Skeletal muscle satellite cell (primary cell): ENCODE results near the gene GDI2.

ENCODE experiments used
- H3K27me3 ChIP-seq: 2 replicates; pipeline ENCODE4 v1.7.0; 2013; ENCODE audit warnings: low read length; ENCODE audit not compliant: control insufficient read depth, insufficient read depth
- H3K36me3 ChIP-seq: 2 replicates; pipeline ENCODE4 v1.7.0; 2013; ENCODE audit warnings: mild to moderate bottlenecking, control low read depth, low read length; ENCODE audit not compliant: insufficient read depth
- H3K4me1 ChIP-seq: 2 replicates; pipeline ENCODE4 v1.7.0; 2013; ENCODE audit warnings: low read length; ENCODE audit not compliant: control insufficient read depth, insufficient read depth
- H3K4me2 ChIP-seq: 2 replicates; pipeline ENCODE4 v1.7.0; 2013; ENCODE audit warnings: mild to moderate bottlenecking, low read length
- H3K4me3 ChIP-seq: 2 replicates; pipeline ENCODE4 v1.7.0; 2013; ENCODE audit warnings: low read length
- H3K9ac ChIP-seq: 2 replicates; pipeline ENCODE4 v1.7.0; 2013; ENCODE audit warnings: mild to moderate bottlenecking, low read depth, low read length, moderate library complexity
- H3K9me3 ChIP-seq: replicated peaks from 2 replicates; pipeline ENCODE4 v1.7.0; 2013; ENCODE audit warnings: mild to moderate bottlenecking, control low read depth, low read length

GDI2 gene

GRCh38 chr10:5736591-5736990, 76.6 kb downstream of the GDI2 start:
- Histone ChIP-seq H3K9me3 (no peaks in the 10 kb centered on the region), H3K9ac (no peak overlapping the region), H3K4me2 (no peak overlapping the region), H3K27me3 (no peaks in the 10 kb centered on the region), H3K36me3 (peaks cover 33% of the 10 kb centered on the region), H3K4me1 (no peaks in the 10 kb centered on the region), H3K4me3 (no peak overlapping the region)

GRCh38 chr10:5735119-5735518, 78.1 kb downstream of the GDI2 start:
- Histone ChIP-seq H3K4me1 (no peaks in the 10 kb centered on the region), H3K9ac (no peak overlapping the region), H3K4me3 (no peak overlapping the region), H3K36me3 (peaks cover 33% of the 10 kb centered on the region), H3K4me2 (no peak overlapping the region), H3K9me3 (no peaks in the 10 kb centered on the region), H3K27me3 (no peaks in the 10 kb centered on the region)

- Histone ChIP-seq H3K4me3 (no peak overlapping the region), H3K27me3 (no peaks in the 10 kb centered on the region), H3K9ac (no peak overlapping the region), H3K4me2 (no peak overlapping the region), H3K9me3 (no peaks in the 10 kb centered on the region), H3K36me3 (peaks cover 28% of the 10 kb centered on the region), H3K4me1 (no peaks in the 10 kb centered on the region)
Measured at GRCh38 chr10:5732141-5732540, 81.1 kb downstream of the GDI2 start.

- no peaks in the 10 kb centered on the region for H3K4me1 ChIP-seq
- H3K36me3 ChIP-seq, result peaks cover 33% of the 10 kb centered on the region
- H3K9me3 ChIP-seq, result no peaks in the 10 kb centered on the region
Measured at GRCh38 chr10:5731559-5731958, 81.7 kb downstream of the GDI2 start.

GRCh38 chr10:5730766-5731165, 82.5 kb downstream of the GDI2 start:
- no peak overlapping the region for H3K4me2 ChIP-seq
- H3K4me3 ChIP-seq, result no peak overlapping the region
- H3K36me3 ChIP-seq, result peaks cover 31% of the 10 kb centered on the region
- no peak overlapping the region for H3K9ac ChIP-seq
- no peaks in the 10 kb centered on the region for H3K4me1 ChIP-seq
- H3K9me3 ChIP-seq, result no peaks in the 10 kb centered on the region
- no peaks in the 10 kb centered on the region for H3K27me3 ChIP-seq

More at GRCh38 chr10:5731559-5731958, 81.7 kb downstream of the GDI2 start:
- H3K27me3 ChIP-seq, result no peaks in the 10 kb centered on the region
- H3K4me2 ChIP-seq, result no peak overlapping the region
- H3K9ac ChIP-seq, result no peak overlapping the region
- H3K4me3 ChIP-seq, result no peak overlapping the region

- Histone ChIP-seq H3K9ac (no peak overlapping the region), H3K36me3 (peaks cover 21% of the 10 kb centered on the region), H3K9me3 (no peaks in the 10 kb centered on the region), H3K27me3 (no peaks in the 10 kb centered on the region), H3K4me1 (no peaks in the 10 kb centered on the region), H3K4me2 (no peak overlapping the region), H3K4me3 (no peak overlapping the region)
Measured at GRCh38 chr10:5723692-5724091, 89.5 kb downstream of the GDI2 start.

GRCh38 chr10:5720182-5720581, 93.1 kb downstream of the GDI2 start:
- H3K4me3 ChIP-seq, result no peak overlapping the region
- H3K4me1 ChIP-seq, result no peaks in the 10 kb centered on the region
- peaks cover 11% of the 10 kb centered on the region for H3K36me3 ChIP-seq
- no peaks in the 10 kb centered on the region for H3K9me3 ChIP-seq
- no peak overlapping the region for H3K9ac ChIP-seq
- H3K4me2 ChIP-seq, result no peak overlapping the region
- no peaks in the 10 kb centered on the region for H3K27me3 ChIP-seq

GRCh38 chr10:5719546-5719945, 93.7 kb downstream of the GDI2 start:
- no peaks in the 10 kb centered on the region for H3K4me1 ChIP-seq
- no peak overlapping the region for H3K4me3 ChIP-seq
- H3K9ac ChIP-seq, result no peak overlapping the region
- peaks cover 8% of the 10 kb centered on the region for H3K36me3 ChIP-seq
- no peak overlapping the region for H3K4me2 ChIP-seq
- no peaks in the 10 kb centered on the region for H3K9me3 ChIP-seq
- H3K27me3 ChIP-seq, result no peaks in the 10 kb centered on the region
